Fibroblast of skin of left biceps (primary cell): ENCODE results near the gene MECP2.
"Not testable (repeated sequence)": the region's sequence is repeated elsewhere in the genome, so short reads cannot be mapped to it uniquely, and the experiment has no call there.

Experiments
- DNase-seq, 2 experiments: peaks; one replicate each; pipeline ENCODE4 v3.0.0-alpha.2; 2013; ENCODE audit warnings: low read depth in 2 of 2

MECP2 gene

GRCh38 chrX:154097589-154098541 lies at the start of gene MECP2:
MECP2 (minus strand) TSS chrX:154097717.
- DNase-seq = peak; percentile 80 to 81

GRCh38 chrX:154144010-154144409 lies 46.5 kb upstream of the MECP2 start, which contains the start of gene OPN1LW:
OPN1LW (plus strand) TSS chrX:154144243; CDS start chrX:154144284, 41 bp downstream.
- DNase-seq = not testable (repeated sequence)

GRCh38 chrX:154142950-154143745 lies 45.6 kb upstream of the MECP2 start:
- DNase-seq = no peak

GRCh38 chrX:154142386-154142785 lies 44.9 kb upstream of the MECP2 start:
- DNase-seq = no peak

- DNase-seq = no peak
Observed at GRCh38 chrX:154140742-154141141, 43.2 kb upstream of the MECP2 start.

- DNase-seq = no peak
Observed at GRCh38 chrX:154140206-154140605, 42.7 kb upstream of the MECP2 start.

- no peak for DNase-seq
Observed at GRCh38 chrX:154138857-154139256, 41.3 kb upstream of the MECP2 start.

- peak in 1 of 2 experiments; percentile 3 for DNase-seq
Observed at GRCh38 chrX:154136627-154137161, 39.2 kb upstream of the MECP2 start.

GRCh38 chrX:154135458-154136229 lies 38.1 kb upstream of the MECP2 start:
- DNase-seq = no peak

GRCh38 chrX:154132366-154132765 lies 34.8 kb upstream of the MECP2 start:
- DNase-seq = no peak

GRCh38 chrX:154131955-154132354 lies 34.4 kb upstream of the MECP2 start:
- DNase-seq = no peak

GRCh38 chrX:154126101-154126500 lies 28.6 kb upstream of the MECP2 start:
- no peak for DNase-seq

GRCh38 chrX:154125391-154126040 lies 28.0 kb upstream of the MECP2 start:
- no peak for DNase-seq

- no peak for DNase-seq
Observed at GRCh38 chrX:154123241-154124219, 26.0 kb upstream of the MECP2 start.

- no peak for DNase-seq
Observed at GRCh38 chrX:154121961-154122360, 24.4 kb upstream of the MECP2 start.

- no peak for DNase-seq
Observed at GRCh38 chrX:154121207-154121606, 23.7 kb upstream of the MECP2 start.

- DNase-seq = no peak
Observed at GRCh38 chrX:154120567-154120966, 23.1 kb upstream of the MECP2 start.

- DNase-seq = no peak
Observed at GRCh38 chrX:154117566-154117965, 20.0 kb upstream of the MECP2 start.

- no peak for DNase-seq
Observed at GRCh38 chrX:154116426-154117211, 19.1 kb upstream of the MECP2 start.
